Aorta (tissue), 5 donors: Measurements from ENCODE around the gene POLG. TPM values are rescaled to one million over a fixed set of nuclear protein-coding genes. Genes with fewer than 3 reads are reported as not detected.

Experiments used
- ATAC-seq: fragments of 200-7000 bp; cut with Tn5 transposase; one replicate; pipeline ENCODE4 v1.9.1; 2022; ENCODE audit warnings: moderate library complexity; ENCODE audit not compliant: low FRiP score
- DNase-seq, 2 donors: peaks; one replicate each; pipeline ENCODE4 v3.0.0-alpha.2; 2020
- H3K27ac ChIP-seq, 2 donors: one replicate each; pipeline ENCODE4 v1.5.1; 2013; ENCODE audit warnings: low read length in 2 of 2, mild to moderate bottlenecking in 2 of 2, moderate library complexity in 2 of 2, control low read depth in 1 of 2, inconsistent platforms in 1 of 2, low read depth in 1 of 2
- H3K27me3 ChIP-seq, 2 donors: one replicate each; pipeline ENCODE4 v1.6.1; 2013; ENCODE audit warnings: control low read depth in 1 of 2, low read length in 1 of 2, mild to moderate bottlenecking in 1 of 2, moderate library complexity in 1 of 2; ENCODE audit not compliant: insufficient read depth in 2 of 2, control insufficient read depth in 1 of 2
- H3K36me3 ChIP-seq, 2 donors: one replicate each; pipeline ENCODE4 v1.6.1; 2013; ENCODE audit warnings: control low read depth in 1 of 2, low read length in 1 of 2, mild to moderate bottlenecking in 1 of 2; ENCODE audit not compliant: insufficient read depth in 2 of 2, control insufficient read depth in 1 of 2
- H3K4me1 ChIP-seq, 2 donors: one replicate each; pipeline ENCODE4 v1.6.1; 2013; ENCODE audit warnings: low read length in 2 of 2, control low read depth in 1 of 2, mild to moderate bottlenecking in 1 of 2, moderate library complexity in 1 of 2; ENCODE audit not compliant: insufficient read depth in 2 of 2, control insufficient read depth in 1 of 2
- H3K4me3 ChIP-seq, 2 donors: one replicate each; pipeline ENCODE4 v1.5.1; 2013; ENCODE audit warnings: low read length in 2 of 2, control low read depth in 1 of 2, mild to moderate bottlenecking in 1 of 2
- H3K9me3 ChIP-seq: one replicate; pipeline ENCODE4 v1.6.1; 2013; ENCODE audit warnings: mild to moderate bottlenecking, low read length; ENCODE audit not compliant: control insufficient read depth
- WGBS, 2 donors: extraction: QIAGEN DNeasy Blood & Tissue Kit; methylation state at CpG; one replicate each; pipeline ENCODE4 v1.1.7; 2013; 5-methylcytosine and 5-hydroxymethylcytosine counted together
- intact Hi-C, 2 donors: fragments of 100-400 bp; cut with DNase I; formaldehyde crosslinking; loops; one replicate each; pipeline versions ENCODE4 v1.14.2 to v1.15.0; 2022
- polyA plus RNA-seq, 2 donors: library from polyadenylated mRNA; stranded (reverse); fragments of 200-250 nt; gene quantifications; one replicate each; pipeline ENCODE4 v1.2.3, GENCODE V29; 2013
- total RNA-seq, 2 donors: library from RNA; stranded (reverse); fragmentation: NEBNext Ultra II Directional; extraction: Animal tissue kit (Norgen Biotek cat#: 25700); gene quantifications; one replicate each; pipeline ENCODE4 v1.2.1, GENCODE V29; 2021
- donor health status: healthy with polysubstance abuse.
- donor health status: Bipolar disorder and iron deficiency.
- donor health status: DM: no; HTN: no; CAD: no.
- donor health status: DM: no; HTN: no; CAD: no.
- donor health status: DM: yes; HTN: yes; CAD: no.

POLG gene
- total and polyA plus RNA-seq, 4 donors: 18.4 to 61.9 (median 57.4) TPM

- ATAC-seq (no peak), DNase-seq (no peak)
- Histone ChIP-seq H3K4me3 (no peak overlapping the region), H3K27me3 (no peaks in the 10 kb centered on the region), H3K4me1 (no peaks in the 10 kb centered on the region), H3K27ac (no peak overlapping the region), H3K9me3 (no peaks in the 10 kb centered on the region), H3K36me3 (no peaks in the 10 kb centered on the region)
- intact Hi-C loops: no loop called here
- WGBS, 2 donors: 77 to 81% methylated on average over 2 of the region's 2 CpGs
Measured at GRCh38 chr15:89309993-89310392, 24.6 kb downstream of the POLG start.

- Histone ChIP-seq H3K36me3 (no peaks in the 10 kb centered on the region), H3K4me1 (no peaks in the 10 kb centered on the region), H3K9me3 (no peaks in the 10 kb centered on the region), H3K27ac (no peak overlapping the region), H3K27me3 (no peaks in the 10 kb centered on the region), H3K4me3 (no peak overlapping the region)
- 63% methylated on average over 3 of the region's 3 CpGs for WGBS, 2 donors
- ATAC-seq (no peak), DNase-seq (no peak)
- intact Hi-C loops: no loop called here
Measured at GRCh38 chr15:89308236-89308635, 26.4 kb downstream of the POLG start.

- no peaks in the 10 kb centered on the region for H3K4me1 ChIP-seq
- intact Hi-C loops: no loop called here
- H3K36me3 ChIP-seq: no peaks in the 10 kb centered on the region
- no peak for ATAC-seq
- no peak overlapping the region for H3K27ac ChIP-seq
- no peak for DNase-seq
- WGBS, 2 donors: 77 to 85% methylated on average over 2 of the region's 2 CpGs
- no peak overlapping the region for H3K4me3 ChIP-seq
- H3K27me3 ChIP-seq: no peaks in the 10 kb centered on the region
- no peaks in the 10 kb centered on the region for H3K9me3 ChIP-seq
Measured at GRCh38 chr15:89307791-89308190, 26.8 kb downstream of the POLG start.

GRCh38 chr15:89307046-89307587 is 27.5 kb downstream of the POLG start:
- WGBS, 2 donors: 85 to 91% methylated on average over 2 of the region's 2 CpGs
- DNase-seq: no peak
- intact Hi-C loops: no loop called here

GRCh38 chr15:89305395-89305794 is 29.2 kb downstream of the POLG start:
- H3K9me3 ChIP-seq: no peaks in the 10 kb centered on the region
- DNase-seq (no peak), ATAC-seq (no peak)
- H3K4me1 ChIP-seq: no peaks in the 10 kb centered on the region
- no peaks in the 10 kb centered on the region for H3K27me3 ChIP-seq
- WGBS, 2 donors: 84 to 90% methylated on average over 3 of the region's 3 CpGs
- H3K27ac ChIP-seq: no peak overlapping the region
- H3K36me3 ChIP-seq: no peaks in the 10 kb centered on the region
- intact Hi-C loops: no loop called here
- H3K4me3 ChIP-seq: no peak overlapping the region

More at GRCh38 chr15:89307046-89307587, 27.5 kb downstream of the POLG start:
- no peaks in the 10 kb centered on the region for H3K4me1 ChIP-seq
- H3K4me3 ChIP-seq: no peak overlapping the region
- H3K27ac ChIP-seq: no peak overlapping the region
- H3K36me3 ChIP-seq: no peaks in the 10 kb centered on the region
- no peak for ATAC-seq
- no peaks in the 10 kb centered on the region for H3K27me3 ChIP-seq
- H3K9me3 ChIP-seq: no peaks in the 10 kb centered on the region

GRCh38 chr15:89303986-89304385 is 30.6 kb downstream of the POLG start:
- Histone ChIP-seq H3K27me3 (no peaks in the 10 kb centered on the region), H3K9me3 (no peaks in the 10 kb centered on the region), H3K4me1 (no peaks in the 10 kb centered on the region), H3K4me3 (no peak overlapping the region), H3K27ac (no peak overlapping the region), H3K36me3 (no peaks in the 10 kb centered on the region)
- DNase-seq (no peak), ATAC-seq (no peak)
- intact Hi-C loops: loop anchor here in 1 of 2 donors (5.0 kb wide), 1 partner anchor 97 kb away; no protein-coding TSS in a partner anchor
- 89 to 92% methylated on average over 2 of the region's 2 CpGs for WGBS, 2 donors

- Histone ChIP-seq H3K36me3 (no peaks in the 10 kb centered on the region), H3K4me1 (no peaks in the 10 kb centered on the region), H3K9me3 (no peaks in the 10 kb centered on the region), H3K27me3 (no peaks in the 10 kb centered on the region), H3K27ac (no peak overlapping the region), H3K4me3 (no peak overlapping the region)
- ATAC-seq: no peak
- 88 to 96% methylated on average over 5 of the region's 5 CpGs for WGBS, 2 donors
- no peak for DNase-seq
- intact Hi-C loops: loop anchor here in 1 of 2 donors (5.0 kb wide), 1 partner anchor 94 kb away; no protein-coding TSS in a partner anchor
Measured at GRCh38 chr15:89301304-89302089, 33.1 kb downstream of the POLG start.

GRCh38 chr15:89299896-89300295 is 34.7 kb downstream of the POLG start:
- H3K4me1 ChIP-seq: no peaks in the 10 kb centered on the region
- no peak for DNase-seq
- H3K4me3 ChIP-seq: no peak overlapping the region
- no peak overlapping the region for H3K27ac ChIP-seq
- no peaks in the 10 kb centered on the region for H3K9me3 ChIP-seq
- no peaks in the 10 kb centered on the region for H3K36me3 ChIP-seq
- H3K27me3 ChIP-seq: no peaks in the 10 kb centered on the region
- intact Hi-C loops: loop anchor here in 1 of 2 donors (5.0 kb wide), 1 partner anchor 93 kb away; no protein-coding TSS in a partner anchor
- ATAC-seq: no peak

GRCh38 chr15:89293012-89293411 is 41.6 kb downstream of the POLG start:
- Histone ChIP-seq H3K36me3 (no peaks in the 10 kb centered on the region), H3K4me1 (no peaks in the 10 kb centered on the region), H3K27ac (no peak overlapping the region), H3K9me3 (no peaks in the 10 kb centered on the region), H3K27me3 (no peaks in the 10 kb centered on the region), H3K4me3 (no peak overlapping the region)
- ATAC-seq (no peak), DNase-seq (no peak)
- WGBS, 2 donors: 94 to 98% methylated on average over 2 of the region's 2 CpGs
- intact Hi-C loops: no loop called here
